ENCODE results near the gene LOXHD1. TPM values are rescaled to one million over a fixed set of nuclear protein-coding genes. Genes with fewer than 3 reads are reported as not detected.

The LOXHD1 gene
- total RNA-seq, 4 donors from 2014 or later, result 0.13 to 0.50 TPM; not detected in 2

GRCh38 chr18:46429649-46430224, 227.3 kb downstream of the LOXHD1 start:
- intact Hi-C loops (cut with DNase I), result no loop called here
- 85% methylated on average over 2 of the region's 2 CpGs for WGBS
- no peaks in the 10 kb centered on the region for H3K27me3 ChIP-seq
- H3K36me3 ChIP-seq, result no peaks in the 10 kb centered on the region
- H3K27ac ChIP-seq (replicated peaks in 1 of 4), result no peak overlapping the region
- no peak for DNase-seq (ENCODE audit: extremely low spot score)
- H3K4me3 ChIP-seq, result no peak overlapping the region
- no peaks in the 10 kb centered on the region for H3K9me3 ChIP-seq
- H3K4me1 ChIP-seq, result peaks cover 0 to 4% (median 2%) of the 10 kb centered on the region in 4 donors
- TF ChIP-seq POLR2AphosphoS5 (IDR thresholded peaks at IDR 0.05) (no peak), EP300 (IDR thresholded peaks at IDR 0.05) (no peak), POLR2A (IDR thresholded peaks at IDR 0.05; ENCODE audit: low read depth) (no peak), CTCF (IDR thresholded peaks at IDR 0.05) (no peak)

- no peaks in the 10 kb centered on the region for H3K36me3 ChIP-seq
- TF ChIP-seq EP300 (IDR thresholded peaks at IDR 0.05) (no peak), POLR2AphosphoS5 (IDR thresholded peaks at IDR 0.05) (no peak), POLR2A (IDR thresholded peaks at IDR 0.05; ENCODE audit: low read depth) (no peak), CTCF (IDR thresholded peaks at IDR 0.05) (no peak)
These were observed 227.9 kb downstream of the LOXHD1 start for GRCh38 chr18:46429130-46429529.

GRCh38 chr18:46428368-46428767, 228.7 kb downstream of the LOXHD1 start:
- TF ChIP-seq POLR2A (IDR thresholded peaks at IDR 0.05; ENCODE audit: low read depth), result no peak
- TF ChIP-seq EP300 (IDR thresholded peaks at IDR 0.05), result no peak
- no peak for TF ChIP-seq CTCF (IDR thresholded peaks at IDR 0.05)
- no peak for TF ChIP-seq POLR2AphosphoS5 (IDR thresholded peaks at IDR 0.05)
- intact Hi-C loops (cut with DNase I), result no loop called here
- Histone ChIP-seq H3K4me3 (no peak overlapping the region), H3K9me3 (no peaks in the 10 kb centered on the region), H3K27me3 (no peaks in the 10 kb centered on the region), H3K27ac (replicated peaks in 1 of 4) (no peak overlapping the region), H3K4me1 (peaks cover 0 to 12% (median 3%) of the 10 kb centered on the region in 4 donors), H3K36me3 (no peaks in the 10 kb centered on the region)
- WGBS, result 83% methylated on average over 3 of the region's 3 CpGs
- DNase-seq (ENCODE audit: extremely low spot score), result no peak

More at GRCh38 chr18:46429130-46429529, 227.9 kb downstream of the LOXHD1 start:
- Histone ChIP-seq H3K4me3 (no peak overlapping the region), H3K27me3 (no peaks in the 10 kb centered on the region), H3K27ac (replicated peaks in 1 of 4) (no peak overlapping the region), H3K4me1 (peaks cover 0 to 10% (median 3%) of the 10 kb centered on the region in 4 donors), H3K9me3 (no peaks in the 10 kb centered on the region)
- 100% methylated on average over 4 of the region's 4 CpGs for WGBS
- intact Hi-C loops (cut with DNase I), result no loop called here
- no peak for DNase-seq (ENCODE audit: extremely low spot score)

GRCh38 chr18:46427216-46427995, 229.6 kb downstream of the LOXHD1 start:
- Histone ChIP-seq H3K27me3 (no peaks in the 10 kb centered on the region), H3K36me3 (no peaks in the 10 kb centered on the region), H3K4me3 (no peak overlapping the region), H3K9me3 (no peaks in the 10 kb centered on the region), H3K4me1 (peaks cover 0 to 12% (median 5%) of the 10 kb centered on the region in 4 donors), H3K27ac (replicated peaks in 1 of 4) (no peak overlapping the region)
- DNase-seq (ENCODE audit: extremely low spot score), result no peak
- WGBS, result 93% methylated on average over 16 of the region's 16 CpGs
- TF ChIP-seq POLR2A (IDR thresholded peaks at IDR 0.05; ENCODE audit: low read depth) (no peak), POLR2AphosphoS5 (IDR thresholded peaks at IDR 0.05) (no peak), EP300 (IDR thresholded peaks at IDR 0.05) (no peak), CTCF (IDR thresholded peaks at IDR 0.05) (no peak)
- intact Hi-C loops (cut with DNase I), result no loop called here

Other genes starting within 250 kb of the LOXHD1 start
- under 1 TPM in 2 of 4 donors, not detected in 2; 0.06 to 0.26 TPM for gene ST8SIA5, start 99.8 kb upstream of the LOXHD1 start, total RNA-seq